Measurements from ENCODE around the gene IQCE.

DNA sequence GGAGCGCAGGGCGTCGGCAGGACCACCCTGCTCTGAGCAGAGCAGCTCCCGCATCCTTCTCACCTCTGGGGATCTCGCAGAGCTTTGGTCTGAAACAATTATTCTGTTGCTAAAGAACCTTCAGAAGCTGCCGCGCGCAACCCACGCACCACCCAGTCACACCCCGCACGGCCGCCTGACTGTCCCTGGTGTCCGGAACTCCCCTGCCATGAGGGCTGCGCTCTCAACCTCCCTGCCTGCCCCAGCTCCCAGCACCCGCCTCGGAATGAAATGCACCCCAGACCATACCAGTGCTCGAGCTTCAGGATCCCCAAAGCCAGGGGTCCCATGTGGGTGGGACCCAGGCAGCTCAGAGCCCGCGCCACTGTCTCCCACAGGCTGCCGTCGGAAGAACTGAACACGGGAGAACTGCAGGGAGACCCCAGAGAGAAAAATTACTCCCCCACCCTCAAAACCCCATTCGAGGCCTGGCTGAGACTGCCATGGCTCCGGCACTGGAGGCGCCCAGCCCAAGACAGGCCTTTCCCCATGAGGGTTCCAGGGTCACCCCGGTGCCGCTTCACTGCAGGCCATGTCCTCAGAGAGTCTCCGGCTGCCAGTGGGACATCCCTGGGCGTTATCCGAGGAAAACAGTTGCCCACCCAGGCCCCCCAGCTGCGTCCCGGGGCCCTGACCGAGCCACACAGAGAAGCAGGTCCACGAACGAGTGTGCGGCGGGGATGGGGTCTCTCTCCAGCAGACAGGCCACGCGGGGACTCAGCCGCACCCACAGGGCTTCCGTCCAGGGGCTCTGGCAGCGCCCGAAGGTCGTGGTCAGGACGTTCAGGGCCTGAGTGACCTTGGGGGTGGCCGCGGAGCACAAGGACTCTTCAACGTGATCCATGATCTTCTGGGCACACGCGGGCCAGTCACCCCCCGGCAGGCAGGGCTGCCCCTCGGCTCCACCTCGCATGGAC is 15.6 kb upstream of the IQCE start:
- TF ChIP-seq, protein P1, sequence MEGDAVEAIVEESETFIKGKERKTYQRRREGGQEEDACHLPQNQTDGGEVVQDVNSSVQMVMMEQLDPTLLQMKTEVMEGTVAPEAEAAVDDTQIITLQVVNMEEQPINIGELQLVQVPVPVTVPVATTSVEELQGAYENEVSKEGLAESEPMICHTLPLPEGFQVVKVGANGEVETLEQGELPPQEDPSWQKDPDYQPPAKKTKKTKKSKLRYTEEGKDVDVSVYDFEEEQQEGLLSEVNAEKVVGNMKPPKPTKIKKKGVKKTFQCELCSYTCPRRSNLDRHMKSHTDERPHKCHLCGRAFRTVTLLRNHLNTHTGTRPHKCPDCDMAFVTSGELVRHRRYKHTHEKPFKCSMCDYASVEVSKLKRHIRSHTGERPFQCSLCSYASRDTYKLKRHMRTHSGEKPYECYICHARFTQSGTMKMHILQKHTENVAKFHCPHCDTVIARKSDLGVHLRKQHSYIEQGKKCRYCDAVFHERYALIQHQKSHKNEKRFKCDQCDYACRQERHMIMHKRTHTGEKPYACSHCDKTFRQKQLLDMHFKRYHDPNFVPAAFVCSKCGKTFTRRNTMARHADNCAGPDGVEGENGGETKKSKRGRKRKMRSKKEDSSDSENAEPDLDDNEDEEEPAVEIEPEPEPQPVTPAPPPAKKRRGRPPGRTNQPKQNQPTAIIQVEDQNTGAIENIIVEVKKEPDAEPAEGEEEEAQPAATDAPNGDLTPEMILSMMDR (IDR thresholded peaks at IDR 0.05) = no peak
- TF ChIP-seq SIN3A (IDR thresholded peaks at IDR 0.05; ENCODE audit: borderline replicate concordance, insufficient read depth, low read depth, low read length) = no peak
- TF ChIP-seq, protein P2, sequence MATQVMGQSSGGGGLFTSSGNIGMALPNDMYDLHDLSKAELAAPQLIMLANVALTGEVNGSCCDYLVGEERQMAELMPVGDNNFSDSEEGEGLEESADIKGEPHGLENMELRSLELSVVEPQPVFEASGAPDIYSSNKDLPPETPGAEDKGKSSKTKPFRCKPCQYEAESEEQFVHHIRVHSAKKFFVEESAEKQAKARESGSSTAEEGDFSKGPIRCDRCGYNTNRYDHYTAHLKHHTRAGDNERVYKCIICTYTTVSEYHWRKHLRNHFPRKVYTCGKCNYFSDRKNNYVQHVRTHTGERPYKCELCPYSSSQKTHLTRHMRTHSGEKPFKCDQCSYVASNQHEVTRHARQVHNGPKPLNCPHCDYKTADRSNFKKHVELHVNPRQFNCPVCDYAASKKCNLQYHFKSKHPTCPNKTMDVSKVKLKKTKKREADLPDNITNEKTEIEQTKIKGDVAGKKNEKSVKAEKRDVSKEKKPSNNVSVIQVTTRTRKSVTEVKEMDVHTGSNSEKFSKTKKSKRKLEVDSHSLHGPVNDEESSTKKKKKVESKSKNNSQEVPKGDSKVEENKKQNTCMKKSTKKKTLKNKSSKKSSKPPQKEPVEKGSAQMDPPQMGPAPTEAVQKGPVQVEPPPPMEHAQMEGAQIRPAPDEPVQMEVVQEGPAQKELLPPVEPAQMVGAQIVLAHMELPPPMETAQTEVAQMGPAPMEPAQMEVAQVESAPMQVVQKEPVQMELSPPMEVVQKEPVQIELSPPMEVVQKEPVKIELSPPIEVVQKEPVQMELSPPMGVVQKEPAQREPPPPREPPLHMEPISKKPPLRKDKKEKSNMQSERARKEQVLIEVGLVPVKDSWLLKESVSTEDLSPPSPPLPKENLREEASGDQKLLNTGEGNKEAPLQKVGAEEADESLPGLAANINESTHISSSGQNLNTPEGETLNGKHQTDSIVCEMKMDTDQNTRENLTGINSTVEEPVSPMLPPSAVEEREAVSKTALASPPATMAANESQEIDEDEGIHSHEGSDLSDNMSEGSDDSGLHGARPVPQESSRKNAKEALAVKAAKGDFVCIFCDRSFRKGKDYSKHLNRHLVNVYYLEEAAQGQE (IDR thresholded peaks at IDR 0.05; ENCODE audit: insufficient read depth in 1 of 2, low read depth in 2 of 2, low read length in 1 of 2) = no peak
